ENCODE results near the gene GLB1L2.

DNA sequence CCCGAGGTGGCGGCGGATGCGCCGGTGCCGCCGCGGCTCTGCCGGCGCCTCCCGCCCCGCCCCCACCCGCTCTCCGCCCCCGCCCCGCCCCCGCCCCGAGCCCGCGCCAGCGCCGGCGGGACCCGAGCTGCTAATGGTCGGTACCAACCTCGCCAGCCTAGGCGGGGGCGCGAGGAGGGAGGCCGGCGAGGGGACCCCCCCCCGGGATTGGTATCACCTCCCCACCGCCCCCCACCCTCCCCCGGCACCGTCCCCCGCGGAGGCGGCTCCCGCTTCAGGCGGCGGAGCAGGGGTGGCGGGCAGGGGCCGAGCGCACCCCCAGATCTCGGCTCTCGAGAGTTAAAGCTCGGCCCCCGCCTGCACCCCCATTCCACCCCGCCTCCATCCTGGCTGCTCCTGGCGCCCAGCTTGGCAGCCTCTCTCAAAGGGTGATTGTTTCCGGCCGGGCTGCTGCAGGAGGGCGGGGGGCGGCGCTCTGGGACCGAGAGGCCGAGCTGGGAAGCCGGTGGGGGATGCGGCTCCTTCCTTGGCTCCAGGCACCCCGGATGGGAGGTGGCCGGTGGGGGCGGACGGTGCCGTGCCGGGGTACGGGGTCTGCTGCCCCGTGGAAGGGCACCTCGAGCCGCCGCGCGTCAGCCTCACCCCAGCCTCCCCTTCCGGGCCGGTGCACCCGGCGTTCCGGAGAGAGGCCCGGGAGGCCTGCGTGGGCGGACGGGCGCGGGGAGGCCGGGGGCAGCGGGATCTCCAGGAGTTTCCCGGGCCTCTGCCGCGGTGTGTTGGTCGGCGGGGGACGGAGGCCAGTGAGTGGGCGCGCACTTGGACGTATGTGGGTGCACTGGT lies 80.6 kb downstream of the GLB1L2 start, which contains the start of gene B3GAT1:
- TF ChIP-seq, protein P1, sequence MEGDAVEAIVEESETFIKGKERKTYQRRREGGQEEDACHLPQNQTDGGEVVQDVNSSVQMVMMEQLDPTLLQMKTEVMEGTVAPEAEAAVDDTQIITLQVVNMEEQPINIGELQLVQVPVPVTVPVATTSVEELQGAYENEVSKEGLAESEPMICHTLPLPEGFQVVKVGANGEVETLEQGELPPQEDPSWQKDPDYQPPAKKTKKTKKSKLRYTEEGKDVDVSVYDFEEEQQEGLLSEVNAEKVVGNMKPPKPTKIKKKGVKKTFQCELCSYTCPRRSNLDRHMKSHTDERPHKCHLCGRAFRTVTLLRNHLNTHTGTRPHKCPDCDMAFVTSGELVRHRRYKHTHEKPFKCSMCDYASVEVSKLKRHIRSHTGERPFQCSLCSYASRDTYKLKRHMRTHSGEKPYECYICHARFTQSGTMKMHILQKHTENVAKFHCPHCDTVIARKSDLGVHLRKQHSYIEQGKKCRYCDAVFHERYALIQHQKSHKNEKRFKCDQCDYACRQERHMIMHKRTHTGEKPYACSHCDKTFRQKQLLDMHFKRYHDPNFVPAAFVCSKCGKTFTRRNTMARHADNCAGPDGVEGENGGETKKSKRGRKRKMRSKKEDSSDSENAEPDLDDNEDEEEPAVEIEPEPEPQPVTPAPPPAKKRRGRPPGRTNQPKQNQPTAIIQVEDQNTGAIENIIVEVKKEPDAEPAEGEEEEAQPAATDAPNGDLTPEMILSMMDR (IDR thresholded peaks at IDR 0.05; ENCODE audit: borderline replicate concordance, extremely low read depth, low read length, poor library complexity, severe bottlenecking), result no peak
- TF ChIP-seq EZH2 (IDR thresholded peaks at IDR 0.05; ENCODE audit: borderline replicate concordance, low read depth, low read length, severe bottlenecking), result no peak

All from DND-41 (cell line).